PFSK-1 (cell line): ENCODE data around the gene CDCA5.

ENCODE experiments used
- FOXP2 ChIP-seq: optimal IDR thresholded peaks from 2 replicates; pipeline ENCODE3; 2011; ENCODE audit warnings: borderline replicate concordance, control low read depth, inconsistent platforms; ENCODE audit not compliant: insufficient read depth; ENCODE audit errors: extremely low read length, extremely low read depth
- POLR2AphosphoS5 ChIP-seq: IDR thresholded peaks from 2 replicates; pipeline ENCODE4 v1.6.1; 2012; ENCODE audit warnings: low read depth, mild to moderate bottlenecking, control low read depth, low read length, moderate library complexity
- REST ChIP-seq, 2 experiments: IDR thresholded peaks; 2 replicates each; pipeline versions ENCODE4 v1.6.1 to v1.8.0; 2011 to 2012; ENCODE audit warnings: low read depth in 2 of 2, low read length in 2 of 2, control low read depth in 1 of 2, inconsistent platforms in 1 of 2, mild to moderate bottlenecking in 1 of 2, moderate library complexity in 1 of 2; ENCODE audit not compliant: insufficient read depth in 1 of 2
- TAF1 ChIP-seq: IDR thresholded peaks from 2 replicates; pipeline ENCODE4 v1.6.1; 2012; ENCODE audit warnings: low read length, control low read depth, borderline replicate concordance; ENCODE audit not compliant: insufficient read depth

GRCh38 chr11:65057526-65057925 is 26.3 kb downstream of the CDCA5 start:
- TF ChIP-seq POLR2AphosphoS5, result no peak
- TF ChIP-seq TAF1, result no peak
- no peak for TF ChIP-seq FOXP2
- TF ChIP-seq REST (IDR thresholded peaks at IDR 0.05; ENCODE audit: insufficient read depth in 1 of 2, low read depth in 2 of 2, low read length in 2 of 2), result no peak
